Subcutaneous abdominal adipose tissue (tissue), 5 donors: ENCODE data around the gene CHSY1.

Source experiments
- H3K27ac ChIP-seq: one replicate; pipeline ENCODE4 v1.7.0; 2013; ENCODE audit warnings: low read depth, mild to moderate bottlenecking, inconsistent platforms, low read length, moderate library complexity
- H3K27me3 ChIP-seq, 5 donors: one replicate each; pipeline ENCODE4 v1.7.0; 2013; ENCODE audit warnings: low read length in 5 of 5, inconsistent platforms in 1 of 5; ENCODE audit not compliant: control insufficient read depth in 5 of 5, insufficient read depth in 4 of 5
- H3K36me3 ChIP-seq, 5 donors: one replicate each; pipeline ENCODE4 v1.7.0; 2013; ENCODE audit warnings: low read length in 5 of 5; ENCODE audit not compliant: control insufficient read depth in 5 of 5, insufficient read depth in 5 of 5
- H3K4me1 ChIP-seq, 5 donors: one replicate each; pipeline ENCODE4 v1.7.0; 2013; ENCODE audit warnings: low read length in 5 of 5, mild to moderate bottlenecking in 3 of 5, moderate library complexity in 1 of 5; ENCODE audit not compliant: control insufficient read depth in 5 of 5, insufficient read depth in 5 of 5
- H3K4me3 ChIP-seq, 5 donors: one replicate each; pipeline ENCODE4 v1.7.0; 2013; ENCODE audit warnings: low read length in 5 of 5, low read depth in 1 of 5
- H3K9ac ChIP-seq, 5 donors: one replicate each; pipeline ENCODE4 v1.7.0; 2013; ENCODE audit warnings: low read length in 5 of 5, mild to moderate bottlenecking in 4 of 5, moderate library complexity in 3 of 5
- H3K9me3 ChIP-seq, 5 donors: one replicate each; pipeline ENCODE4 v1.7.0; 2013; ENCODE audit warnings: low read length in 5 of 5; ENCODE audit not compliant: control insufficient read depth in 5 of 5
- donor health status: healthy.
- donor health status: healthy.
- donor health status: healthy.
- donor health status: healthy.
- donor health status: healthy.

Gene CHSY1

DNA sequence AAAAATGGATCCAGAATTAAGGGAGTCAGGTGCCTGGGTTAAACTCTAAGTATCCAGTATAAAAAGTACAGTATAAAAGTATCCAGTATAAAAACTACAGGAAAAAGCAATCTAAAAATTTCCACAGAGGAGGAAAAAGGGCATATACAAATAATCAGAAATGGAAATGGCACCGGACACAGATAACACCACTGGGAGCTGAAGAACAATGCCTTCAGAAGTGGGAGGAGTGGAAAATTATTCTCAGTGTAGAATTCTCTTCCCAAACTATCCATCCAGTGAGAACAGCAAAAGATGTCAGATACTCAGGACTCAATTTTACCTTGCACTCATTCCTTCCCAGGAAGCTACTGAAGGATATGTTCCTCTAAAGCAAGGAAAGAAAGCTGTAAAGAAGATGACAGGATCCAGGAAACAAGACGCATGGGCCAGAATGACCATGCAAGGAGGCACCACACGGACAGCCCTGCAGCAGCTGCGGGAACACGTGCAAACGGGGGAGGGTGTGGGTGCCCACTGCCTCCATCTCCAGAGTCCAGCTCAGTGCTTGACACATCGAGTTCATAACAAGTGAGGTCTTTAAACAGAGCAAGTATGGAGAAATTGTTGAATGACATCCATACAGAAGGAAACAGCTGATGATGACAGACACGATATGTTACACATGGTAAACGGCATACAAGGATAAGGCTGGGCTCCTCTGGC lies 68.5 kb downstream of the CHSY1 start:
- Histone ChIP-seq H3K4me3 (no peak overlapping the region), H3K36me3 (peaks cover 0 to 8% (median 4%) of the 10 kb centered on the region in 5 donors), H3K27me3 (no peaks in the 10 kb centered on the region), H3K27ac (no peak overlapping the region), H3K9me3 (no peaks in the 10 kb centered on the region), H3K4me1 (peaks cover 0 to 41% (median 13%) of the 10 kb centered on the region in 5 donors), H3K9ac (no peak overlapping the region)

DNA sequence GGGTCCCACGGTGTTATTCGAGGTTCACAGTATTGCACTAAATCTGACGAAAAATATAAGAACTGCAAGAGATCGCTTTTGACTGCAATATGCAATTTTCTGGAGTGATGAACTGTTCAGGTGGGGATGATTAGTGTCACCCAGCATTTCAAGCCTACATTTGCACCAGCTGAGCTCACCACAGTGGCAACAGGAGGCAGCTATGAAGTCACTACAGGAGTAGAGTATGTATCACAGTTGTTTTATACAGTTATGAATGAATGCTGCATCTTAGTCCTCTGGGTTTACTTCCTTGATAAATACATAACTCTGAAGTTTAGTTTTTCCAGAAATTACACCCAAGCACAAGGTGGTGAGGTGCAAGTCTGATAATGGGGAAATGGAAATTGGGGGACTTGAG lies 69.6 kb downstream of the CHSY1 start:
- Histone ChIP-seq H3K27me3 (no peaks in the 10 kb centered on the region), H3K36me3 (peaks cover 0 to 16% (median 13%) of the 10 kb centered on the region in 5 donors), H3K9ac (no peak overlapping the region), H3K4me3 (no peak overlapping the region), H3K27ac (no peak overlapping the region), H3K4me1 (peaks cover 0 to 37% (median 3%) of the 10 kb centered on the region in 5 donors), H3K9me3 (no peaks in the 10 kb centered on the region)

DNA sequence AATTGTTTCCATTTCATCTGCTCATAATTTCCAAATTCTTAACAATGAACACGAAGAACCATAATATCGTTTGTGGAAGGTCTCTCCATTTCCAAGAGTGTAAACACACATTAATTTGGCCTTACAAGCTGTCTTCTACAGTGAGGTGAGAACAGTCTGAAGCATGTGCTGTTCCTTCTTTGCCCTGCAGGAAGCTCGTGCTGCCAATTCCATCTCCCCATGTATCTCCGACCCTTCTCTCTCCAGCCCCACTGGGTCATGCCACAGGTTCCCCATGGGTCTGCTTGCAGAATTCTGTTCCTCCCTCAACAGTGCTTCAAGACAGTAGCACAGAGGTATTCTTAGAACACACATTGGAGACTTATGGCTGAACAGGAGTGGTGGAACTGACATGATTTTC lies 70.5 kb downstream of the CHSY1 start:
- no peaks in the 10 kb centered on the region for H3K27me3 ChIP-seq
- no peak overlapping the region for H3K4me3 ChIP-seq
- H3K27ac ChIP-seq, result no peak overlapping the region
- H3K9ac ChIP-seq, result no peak overlapping the region
- H3K9me3 ChIP-seq, result no peaks in the 10 kb centered on the region
- H3K4me1 ChIP-seq, result peaks cover 0 to 33% (median 4%) of the 10 kb centered on the region in 5 donors
- peaks cover 0 to 16% (median 13%) of the 10 kb centered on the region in 5 donors for H3K36me3 ChIP-seq

DNA sequence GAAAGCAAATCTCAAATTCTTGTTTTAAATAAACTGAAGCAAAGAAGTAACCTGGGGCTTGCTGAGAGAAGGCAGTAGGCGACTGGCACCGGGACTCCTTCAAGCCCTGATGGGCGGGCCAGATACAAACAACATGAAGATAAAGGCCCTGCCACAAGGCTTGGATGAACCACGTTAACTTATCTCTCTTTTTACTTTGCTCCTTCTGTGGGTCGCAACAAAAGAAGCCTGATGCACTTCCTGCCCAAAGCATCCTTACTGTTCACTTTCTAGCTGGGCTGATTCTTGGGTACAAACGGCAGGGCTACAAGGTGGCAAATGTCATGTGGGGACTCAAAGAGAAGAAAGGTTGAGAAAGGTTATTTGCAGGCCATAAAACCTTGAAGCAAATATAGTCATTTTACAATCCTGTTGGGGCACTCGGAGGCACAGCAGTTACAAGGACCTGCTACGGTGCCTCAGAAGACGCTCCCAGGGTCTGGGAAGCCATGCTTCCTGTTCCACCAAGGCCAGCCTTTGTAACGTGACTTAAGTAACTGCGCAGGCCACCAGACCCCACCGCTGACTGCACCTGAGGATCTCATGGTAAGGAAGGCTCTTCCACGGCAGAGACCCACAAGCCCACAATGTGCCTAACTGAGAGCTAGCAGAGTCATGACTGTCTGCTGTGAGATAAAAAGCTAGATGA lies 71.1 kb downstream of the CHSY1 start:
- peaks cover 0 to 16% (median 13%) of the 10 kb centered on the region in 5 donors for H3K36me3 ChIP-seq
- no peak overlapping the region for H3K27ac ChIP-seq
- H3K4me3 ChIP-seq, result no peak overlapping the region
- H3K9ac ChIP-seq, result no peak overlapping the region
- H3K27me3 ChIP-seq, result no peaks in the 10 kb centered on the region
- H3K4me1 ChIP-seq, result peaks cover 0 to 32% (median 6%) of the 10 kb centered on the region in 5 donors
- no peaks in the 10 kb centered on the region for H3K9me3 ChIP-seq

DNA sequence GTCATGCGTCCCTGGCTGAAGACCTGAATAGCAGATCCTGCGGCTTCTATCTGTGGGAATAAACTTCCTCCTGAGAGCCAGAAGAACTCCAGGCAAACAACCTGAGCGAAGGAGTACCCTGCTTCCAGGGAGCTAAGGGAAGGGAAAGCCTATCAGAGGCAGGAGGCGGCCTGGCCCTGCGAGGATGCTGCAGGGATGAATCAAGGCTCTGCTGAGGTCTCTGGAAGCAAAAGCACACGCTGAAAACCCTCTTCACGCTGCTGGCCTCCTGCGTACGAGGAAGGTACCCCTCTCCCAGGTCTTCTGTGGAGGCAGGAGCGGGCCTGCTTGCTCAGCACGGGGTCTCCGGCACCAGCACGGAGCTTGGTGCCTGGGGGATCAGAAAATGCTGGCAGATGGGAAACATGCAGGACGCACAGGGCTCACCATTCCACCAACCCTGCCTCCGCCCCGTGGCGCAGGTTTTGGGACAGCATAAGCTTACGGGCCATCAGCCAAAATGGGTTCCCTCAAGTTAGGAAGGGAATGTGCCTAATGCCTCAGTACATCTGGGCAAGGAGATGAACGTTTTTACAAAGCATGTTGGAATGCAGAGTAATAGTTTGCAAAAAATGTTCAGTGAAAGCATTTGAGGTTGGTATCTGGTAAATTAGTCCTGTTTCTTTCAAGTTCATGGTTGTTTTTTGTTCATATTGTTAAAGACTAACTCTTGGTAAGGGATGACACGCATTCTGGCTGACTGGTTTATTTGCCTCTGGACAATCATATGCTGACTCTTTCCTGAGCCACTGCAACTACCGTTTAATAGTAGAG lies 72.3 kb downstream of the CHSY1 start:
- Histone ChIP-seq H3K9me3 (no peaks in the 10 kb centered on the region), H3K4me1 (peaks cover 0 to 38% (median 13%) of the 10 kb centered on the region in 5 donors), H3K9ac (no peak overlapping the region), H3K27me3 (no peaks in the 10 kb centered on the region), H3K4me3 (no peak overlapping the region), H3K27ac (no peak overlapping the region), H3K36me3 (peaks cover 0 to 21% (median 13%) of the 10 kb centered on the region in 5 donors)

DNA sequence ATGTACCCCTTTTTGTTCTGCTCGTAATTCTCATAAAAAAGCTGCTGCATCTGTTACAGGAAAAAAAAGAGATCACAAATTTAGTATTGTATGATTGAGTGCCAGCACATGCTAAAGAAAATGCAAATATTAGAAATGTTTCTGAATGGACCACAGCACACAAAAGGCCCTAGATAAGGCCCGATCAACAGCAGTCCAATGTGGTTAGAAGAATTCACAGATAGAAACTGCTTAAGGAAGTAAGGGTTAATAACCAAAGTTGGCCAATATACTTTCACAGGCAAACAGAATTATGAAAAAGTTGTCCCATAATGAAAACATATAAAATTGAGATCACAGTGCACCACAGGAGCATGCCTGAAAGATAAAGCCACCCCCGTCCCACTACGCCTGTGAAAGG lies 72.9 kb downstream of the CHSY1 start:
- Histone ChIP-seq H3K36me3 (peaks cover 0 to 21% (median 16%) of the 10 kb centered on the region in 5 donors), H3K27ac (no peak overlapping the region), H3K4me1 (peaks cover 0 to 42% (median 19%) of the 10 kb centered on the region in 5 donors), H3K9ac (no peak overlapping the region), H3K27me3 (no peaks in the 10 kb centered on the region), H3K9me3 (no peaks in the 10 kb centered on the region), H3K4me3 (no peak overlapping the region)

DNA sequence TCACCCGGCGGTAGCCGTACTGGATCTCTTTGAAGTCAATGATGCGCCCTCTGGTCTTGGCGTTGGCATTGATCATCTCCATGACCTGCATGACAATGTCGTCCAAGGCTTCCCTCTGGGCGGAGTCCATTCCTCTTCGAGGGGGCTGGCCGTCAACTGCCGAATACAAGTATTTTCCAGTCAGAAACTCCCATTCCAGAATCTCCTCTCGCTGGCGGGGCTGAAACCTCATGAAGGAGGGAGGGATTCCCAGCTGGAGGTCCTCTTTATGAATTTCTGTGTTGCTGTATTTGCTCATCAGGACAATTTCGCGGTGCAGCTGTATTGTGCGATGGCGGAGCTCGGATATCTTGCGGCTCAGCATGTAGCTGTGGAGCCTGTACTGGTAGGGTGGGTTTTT lies 73.4 kb downstream of the CHSY1 start:
- H3K36me3 ChIP-seq, result peaks cover 0 to 21% (median 18%) of the 10 kb centered on the region in 5 donors
- H3K9me3 ChIP-seq, result no peaks in the 10 kb centered on the region
- H3K27me3 ChIP-seq, result no peaks in the 10 kb centered on the region
- peaks cover 0 to 42% (median 21%) of the 10 kb centered on the region in 5 donors for H3K4me1 ChIP-seq
- no peak overlapping the region for H3K9ac ChIP-seq
- H3K27ac ChIP-seq, result no peak overlapping the region
- no peak overlapping the region for H3K4me3 ChIP-seq

DNA sequence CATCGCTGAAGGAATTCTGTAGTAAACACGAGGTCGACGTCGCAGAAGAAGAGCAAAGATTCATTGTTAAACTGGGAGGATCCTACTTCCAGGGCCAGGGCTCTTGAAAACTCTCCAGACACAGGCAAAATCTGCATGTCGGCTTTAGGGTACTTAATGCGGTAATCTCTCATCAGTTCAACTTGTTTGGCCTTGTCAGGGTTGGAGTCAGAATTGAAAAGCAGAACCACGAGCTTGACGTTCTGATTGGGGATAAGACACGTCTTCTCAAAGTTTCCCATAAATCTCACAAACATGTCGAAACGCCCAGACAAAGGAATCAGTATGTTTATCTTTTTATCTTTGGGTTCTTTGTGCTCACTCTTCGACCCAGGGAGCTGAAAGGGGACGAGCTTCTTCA lies 74.0 kb downstream of the CHSY1 start:
- Histone ChIP-seq H3K27me3 (no peaks in the 10 kb centered on the region), H3K27ac (no peak overlapping the region), H3K9ac (no peak overlapping the region), H3K9me3 (no peaks in the 10 kb centered on the region), H3K36me3 (peaks cover 0 to 21% (median 18%) of the 10 kb centered on the region in 5 donors), H3K4me1 (peaks cover 0 to 44% (median 21%) of the 10 kb centered on the region in 5 donors), H3K4me3 (no peak overlapping the region)

DNA sequence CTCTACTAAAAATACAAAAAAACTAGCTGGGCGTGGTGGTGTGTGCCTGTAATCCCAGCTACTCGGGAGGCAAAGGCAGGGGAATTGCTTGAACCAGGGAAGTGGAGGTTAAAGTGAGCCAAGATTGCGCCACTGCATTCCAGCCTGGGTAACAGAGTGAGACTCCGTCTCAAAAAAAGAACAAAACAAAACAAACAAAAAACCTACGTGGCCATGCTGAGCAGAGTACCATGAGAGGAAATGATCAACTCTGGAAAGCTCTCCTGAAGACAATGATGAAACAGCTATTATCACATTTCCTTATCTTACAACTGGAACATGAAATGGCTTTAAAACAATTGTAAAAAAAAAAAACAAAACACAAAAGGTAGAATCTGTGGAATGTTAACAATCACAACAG lies 75.2 kb downstream of the CHSY1 start:
- H3K27ac ChIP-seq, result peak overlapping the region; percentile 40
- no peak overlapping the region for H3K9ac ChIP-seq
- no peaks in the 10 kb centered on the region for H3K27me3 ChIP-seq
- H3K36me3 ChIP-seq, result peaks cover 0 to 21% (median 18%) of the 10 kb centered on the region in 5 donors
- H3K9me3 ChIP-seq, result no peaks in the 10 kb centered on the region
- H3K4me3 ChIP-seq, result no peak overlapping the region
- peaks cover 0 to 39% (median 21%) of the 10 kb centered on the region in 5 donors for H3K4me1 ChIP-seq
